ENCODE measurements around the gene PRKCA. TPM values are rescaled to one million over a fixed set of nuclear protein-coding genes. Genes with fewer than 3 reads are reported as not detected.
"Not testable (repeated sequence)": the region's sequence is repeated elsewhere in the genome, so short reads cannot be mapped to it uniquely, and the experiment has no call there.

PRKCA gene
- polyA plus RNA-seq, 1 experiment = 66.8 TPM

DNA sequence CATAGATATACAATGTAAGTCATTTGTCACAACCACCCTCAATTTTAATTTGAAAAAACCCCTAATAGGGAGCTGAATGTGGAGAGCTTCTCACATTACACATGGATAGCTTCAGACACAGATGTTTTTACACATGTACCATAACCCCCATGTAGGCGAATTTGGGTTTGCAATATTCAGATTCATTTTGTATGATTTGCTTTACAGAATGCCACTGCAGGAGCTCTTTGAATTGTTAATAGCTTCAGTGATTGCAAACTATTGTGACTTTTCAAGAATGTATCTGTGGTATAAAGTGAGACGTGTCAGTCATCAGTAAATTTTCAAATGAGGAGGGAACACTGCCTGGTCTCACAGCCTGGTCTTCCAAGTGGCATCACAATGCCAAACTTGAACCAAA is 419.9 kb downstream of the PRKCA start:
- H3K9me3 ChIP-seq (ENCODE audit: control insufficient read depth, insufficient read depth, low read length) = no peaks in the 10 kb centered on the region
- ChIA-PET POLR2A (interaction anchor here (0.6 kb wide), 1 partner anchor 256 kb away, joined by 3 read pairs; no protein-coding TSS in a partner anchor), CTCF (no interaction called here)
- no peak for TF ChIP-seq CTCF (IDR thresholded peaks at IDR 0.05; ENCODE audit: low read depth, low read length)
- H3K4me3 ChIP-seq (ENCODE audit: low read depth, low read length) = no peak overlapping the region
- H3K27me3 ChIP-seq (ENCODE audit: control insufficient read depth, insufficient read depth, low read length) = no peaks in the 10 kb centered on the region
- H3K27ac ChIP-seq (ENCODE audit: low read depth, low read length) = no peak overlapping the region
- no peak for DNase-seq (ENCODE audit: low read depth, low spot score)

GRCh38 chr17:66724581-66725341 is 422.3 kb downstream of the PRKCA start:
- ChIA-PET POLR2A (no interaction called here), CTCF (interaction anchor here (0.5 to 0.7 kb wide), 3 partner anchors 39 to 345 kb away, joined by 3 read pairs; no protein-coding TSS in a partner anchor)
- DNase-seq (ENCODE audit: low read depth, low spot score) = no peak
- Histone ChIP-seq H3K9me3 (ENCODE audit: control insufficient read depth, insufficient read depth, low read length) (no peaks in the 10 kb centered on the region), H3K27ac (ENCODE audit: low read depth, low read length) (no peak overlapping the region), H3K27me3 (ENCODE audit: control insufficient read depth, insufficient read depth, low read length) (no peaks in the 10 kb centered on the region), H3K4me3 (ENCODE audit: low read depth, low read length) (no peak overlapping the region)
- no peak for TF ChIP-seq CTCF (IDR thresholded peaks at IDR 0.05; ENCODE audit: low read depth, low read length)

DNA sequence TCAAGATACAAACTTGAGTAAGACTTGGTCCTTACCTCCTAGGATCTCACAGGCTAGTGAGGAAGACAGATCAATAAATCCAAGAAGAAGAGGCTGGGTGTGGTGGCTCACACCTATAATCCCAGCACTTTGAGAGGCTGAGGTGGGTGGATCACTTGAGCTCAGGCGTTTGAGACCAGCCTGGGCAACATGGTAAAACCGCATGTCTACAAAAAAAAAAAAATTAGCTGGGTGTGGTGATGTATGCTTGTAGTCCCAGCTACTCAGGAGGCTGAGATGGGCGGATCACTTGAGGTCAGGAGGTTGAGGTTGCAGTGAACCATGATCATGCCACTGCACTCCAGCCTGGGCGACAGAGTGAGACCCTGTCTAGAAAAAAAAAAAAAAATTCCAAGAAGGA is 423.0 kb downstream of the PRKCA start:
- H3K4me3 ChIP-seq (ENCODE audit: low read depth, low read length); POLR2A ChIA-PET; H3K27ac ChIP-seq (ENCODE audit: low read depth, low read length); H3K9me3 ChIP-seq (ENCODE audit: control insufficient read depth, insufficient read depth, low read length); H3K27me3 ChIP-seq (ENCODE audit: control insufficient read depth, insufficient read depth, low read length); DNase-seq (ENCODE audit: low read depth, low spot score): not testable (repeated sequence)
- CTCF ChIA-PET = interaction anchor here (0.7 kb wide), 2 partner anchors 38 to 176 kb away, joined by 3 read pairs; no protein-coding TSS in a partner anchor

- H3K4me3 ChIP-seq (ENCODE audit: low read depth, low read length) = no peak overlapping the region
- no peaks in the 10 kb centered on the region for H3K9me3 ChIP-seq (ENCODE audit: control insufficient read depth, insufficient read depth, low read length)
- ChIA-PET CTCF (interaction anchor here (1.3 kb wide), 1 partner anchor 150 kb away, joined by 3 read pairs; no protein-coding TSS in a partner anchor), POLR2A (no interaction called here)
- DNase-seq (ENCODE audit: low read depth, low spot score) = no peak
- H3K27ac ChIP-seq (ENCODE audit: low read depth, low read length) = no peak overlapping the region
- H3K27me3 ChIP-seq (ENCODE audit: control insufficient read depth, insufficient read depth, low read length) = no peaks in the 10 kb centered on the region
- TF ChIP-seq CTCF (IDR thresholded peaks at IDR 0.05; ENCODE audit: low read depth, low read length) = no peak
Observed at GRCh38 chr17:66725956-66726355, 423.5 kb downstream of the PRKCA start.

DNA sequence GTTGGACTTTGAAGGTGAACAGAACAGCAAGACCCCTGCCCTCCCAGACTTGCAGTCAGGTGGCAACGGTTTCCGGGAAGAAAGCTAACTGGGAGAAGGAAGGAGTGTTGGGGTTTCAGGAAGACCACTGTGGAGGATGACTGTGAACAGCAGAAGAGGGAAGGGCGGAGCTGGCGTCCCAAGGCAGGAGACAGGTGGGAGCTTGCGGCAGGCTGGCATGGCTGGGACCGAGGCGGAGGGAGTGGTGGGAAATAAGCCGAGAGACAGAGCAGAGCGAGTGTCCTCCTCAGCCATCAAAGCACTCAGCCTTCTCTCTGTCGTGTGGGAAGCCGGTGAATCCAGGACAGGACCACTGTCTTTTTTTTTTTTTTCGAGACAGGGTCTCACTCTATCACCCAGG is 424.0 kb downstream of the PRKCA start:
- H3K4me3 ChIP-seq (ENCODE audit: low read depth, low read length) = no peak overlapping the region
- POLR2A ChIA-PET = no interaction called here
- DNase-seq (ENCODE audit: low read depth, low spot score) = no peak
- CTCF ChIA-PET = interaction anchor here (1.3 kb wide), 1 partner anchor 150 kb away, joined by 3 read pairs; no protein-coding TSS in a partner anchor
- no peak for TF ChIP-seq CTCF (IDR thresholded peaks at IDR 0.05; ENCODE audit: low read depth, low read length)
- H3K9me3 ChIP-seq (ENCODE audit: control insufficient read depth, insufficient read depth, low read length) = no peaks in the 10 kb centered on the region
- H3K27ac ChIP-seq (ENCODE audit: low read depth, low read length) = no peak overlapping the region
- H3K27me3 ChIP-seq (ENCODE audit: control insufficient read depth, insufficient read depth, low read length) = no peaks in the 10 kb centered on the region
